Natural killer cell (primary cell): ENCODE measurements around the gene SLC16A13. TPM values are rescaled to one million over a fixed set of nuclear protein-coding genes. Genes with fewer than 3 reads are reported as not detected.

Experiments used
- ATAC-seq, 3 donors: fragments of 150-1000 bp in 2 of 3; fragments of 200-7000 bp in 1 of 3; cut with Tn5 transposase; 1 replicate in 1 of 3; 2 replicates in 2 of 3; pipeline ENCODE4 v1.10.0; 2021; ENCODE audit warnings: mild to moderate bottlenecking in 2 of 3, moderate library complexity in 2 of 3
- DNase-seq, 2 donors: peaks; one replicate each; pipeline versions ENCODE4 v3.0.0 to v3.0.0-alpha.2; 2013 to 2021; ENCODE audit warnings: mixed read lengths in 1 of 2
- H3K27ac ChIP-seq: one replicate; pipeline ENCODE4 v1.5.1; 2013; ENCODE audit warnings: mild to moderate bottlenecking, low read length
- H3K27me3 ChIP-seq: one replicate; pipeline ENCODE4 v1.6.1; 2013; ENCODE audit warnings: low read length; ENCODE audit not compliant: control insufficient read depth, insufficient read depth
- H3K36me3 ChIP-seq: one replicate; pipeline ENCODE4 v1.6.1; 2013; ENCODE audit warnings: low read length; ENCODE audit not compliant: control insufficient read depth, insufficient read depth
- H3K4me1 ChIP-seq: one replicate; pipeline ENCODE4 v1.6.1; 2013; ENCODE audit warnings: low read length; ENCODE audit not compliant: control insufficient read depth, insufficient read depth
- H3K4me3 ChIP-seq: one replicate; pipeline ENCODE4 v1.5.1; 2013; ENCODE audit warnings: low read length
- H3K9me3 ChIP-seq: one replicate; pipeline ENCODE4 v1.6.1; 2013; ENCODE audit warnings: low read length; ENCODE audit not compliant: control insufficient read depth, insufficient read depth
- H3K27ac Mint-ChIP-seq, 2 donors: one replicate each; pipeline ENCODE4 v1.8.0; 2022; ENCODE audit warnings: mild to moderate bottlenecking in 2 of 2, mixed read lengths in 2 of 2, moderate library complexity in 1 of 2
- H3K27me3 Mint-ChIP-seq, 2 donors: one replicate each; pipeline ENCODE4 v1.8.0; 2022; ENCODE audit warnings: low read depth in 2 of 2, mixed read lengths in 2 of 2
- H3K36me3 Mint-ChIP-seq: one replicate; pipeline ENCODE4 v1.8.0; 2022; ENCODE audit warnings: mixed read lengths
- H3K4me1 Mint-ChIP-seq, 2 donors: one replicate each; pipeline ENCODE4 v1.8.0; 2022; ENCODE audit warnings: mixed read lengths in 2 of 2
- H3K4me3 Mint-ChIP-seq: one replicate; pipeline ENCODE4 v1.8.0; 2022; ENCODE audit warnings: mild to moderate bottlenecking, moderate library complexity, mixed read lengths
- H3K9me3 Mint-ChIP-seq, 2 donors: one replicate each; pipeline ENCODE4 v1.8.0; 2022; ENCODE audit warnings: mixed read lengths in 2 of 2
- WGBS: methylation state at CpG from one replicate; pipeline ENCODE4 v1.1.7; 2013; ENCODE audit warnings: missing lambda C conversion rate; ENCODE audit not compliant: insufficient coverage; 5-methylcytosine and 5-hydroxymethylcytosine counted together
- intact Hi-C: fragments of 100-400 bp; cut with micrococcal nuclease; formaldehyde crosslinking; loops from one replicate; pipeline ENCODE4 v1.14.2; 2022
- total RNA-seq, 4 donors: library from RNA; stranded (reverse); fragments of 120-200 nt in 1 of 4; gene quantifications; one replicate each; pipeline versions ENCODE4 v1.2.3 to v1.2.4, GENCODE V29; 2013 to 2022
- TF ChIP-seq, protein P1 (sequence below): fragments of 200-600 bp; IDR thresholded peaks from one replicate; pipeline ENCODE4 v1.8.0; 2022; ENCODE audit warnings: antibody characterized with exemption

Gene SLC16A13
- total RNA-seq, 3 donors from 2014 or later (not counting 1 experiment from before 2014, with no cell fraction given): 4.8 to 7.0 (median 6.0) TPM

DNA sequence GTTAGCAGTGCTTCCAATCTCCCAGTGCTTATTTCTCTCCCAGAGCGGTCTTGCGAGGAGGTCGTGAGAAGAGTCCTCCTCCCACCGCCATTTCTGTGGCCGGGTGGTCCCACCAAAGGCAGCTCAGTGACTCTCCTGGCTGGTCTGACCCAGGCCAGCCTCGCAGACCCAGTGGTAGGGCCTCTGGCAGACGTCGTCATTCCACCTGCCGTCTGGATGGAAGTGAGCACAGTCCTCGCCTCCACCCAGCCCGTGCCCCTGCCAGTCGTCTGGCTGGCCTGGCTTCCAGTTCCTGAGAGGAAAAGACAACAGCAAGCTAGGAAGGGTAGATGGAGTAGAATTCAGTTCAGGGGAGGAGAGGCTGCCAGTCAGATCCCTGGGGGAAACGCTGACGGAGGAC lies 39.1 kb downstream of the SLC16A13 start:
- Mint-ChIP-seq H3K4me3 (no peak overlapping the region), H3K9me3 (no peaks in the 10 kb centered on the region), H3K4me1 (peaks cover 0 to 33% of the 10 kb centered on the region in 2 donors), H3K36me3 (no peaks in the 10 kb centered on the region), H3K27me3 (peaks cover 0 to 4% of the 10 kb centered on the region in 2 donors), H3K27ac (no peak overlapping the region)
- WGBS: 92% methylated on average over 14 of the region's 14 CpGs
- Histone ChIP-seq H3K4me1 (peaks cover 2% of the 10 kb centered on the region), H3K27me3 (no peaks in the 10 kb centered on the region), H3K36me3 (no peaks in the 10 kb centered on the region), H3K27ac (no peak overlapping the region), H3K4me3 (no peak overlapping the region), H3K9me3 (no peaks in the 10 kb centered on the region)
- intact Hi-C loops: no loop called here
- TF ChIP-seq, protein P1, sequence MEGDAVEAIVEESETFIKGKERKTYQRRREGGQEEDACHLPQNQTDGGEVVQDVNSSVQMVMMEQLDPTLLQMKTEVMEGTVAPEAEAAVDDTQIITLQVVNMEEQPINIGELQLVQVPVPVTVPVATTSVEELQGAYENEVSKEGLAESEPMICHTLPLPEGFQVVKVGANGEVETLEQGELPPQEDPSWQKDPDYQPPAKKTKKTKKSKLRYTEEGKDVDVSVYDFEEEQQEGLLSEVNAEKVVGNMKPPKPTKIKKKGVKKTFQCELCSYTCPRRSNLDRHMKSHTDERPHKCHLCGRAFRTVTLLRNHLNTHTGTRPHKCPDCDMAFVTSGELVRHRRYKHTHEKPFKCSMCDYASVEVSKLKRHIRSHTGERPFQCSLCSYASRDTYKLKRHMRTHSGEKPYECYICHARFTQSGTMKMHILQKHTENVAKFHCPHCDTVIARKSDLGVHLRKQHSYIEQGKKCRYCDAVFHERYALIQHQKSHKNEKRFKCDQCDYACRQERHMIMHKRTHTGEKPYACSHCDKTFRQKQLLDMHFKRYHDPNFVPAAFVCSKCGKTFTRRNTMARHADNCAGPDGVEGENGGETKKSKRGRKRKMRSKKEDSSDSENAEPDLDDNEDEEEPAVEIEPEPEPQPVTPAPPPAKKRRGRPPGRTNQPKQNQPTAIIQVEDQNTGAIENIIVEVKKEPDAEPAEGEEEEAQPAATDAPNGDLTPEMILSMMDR: no peak
- ATAC-seq: no peak
- no peak for DNase-seq

DNA sequence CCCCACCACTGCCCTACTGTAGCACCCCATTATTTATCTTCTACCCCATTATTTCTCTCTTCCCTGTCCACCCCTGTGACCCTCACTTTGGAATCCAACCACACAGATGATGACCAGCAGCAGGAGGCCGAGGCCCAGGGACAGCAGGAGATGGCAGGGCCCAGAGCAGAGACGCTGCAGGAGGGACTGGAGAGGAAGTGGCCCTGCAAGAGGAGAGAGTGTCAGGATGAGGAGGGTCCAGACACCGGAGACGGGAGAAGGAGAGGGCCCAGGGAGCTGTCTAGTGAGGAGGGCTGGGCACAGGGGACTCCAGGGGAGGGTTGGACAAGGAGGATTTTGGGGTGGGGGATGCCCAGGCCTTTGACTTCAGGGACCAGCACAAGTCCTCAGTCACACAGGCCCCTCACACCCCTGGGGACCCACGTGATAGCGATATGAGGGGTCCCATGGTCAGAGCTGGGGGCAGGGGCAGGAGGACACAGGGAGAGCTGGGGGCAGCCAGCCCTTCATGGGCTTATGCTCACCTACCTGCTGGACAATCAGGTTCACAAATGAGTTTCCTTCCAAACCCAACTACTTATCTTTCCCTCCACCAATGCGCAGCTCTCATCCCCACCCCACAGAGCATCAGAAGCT lies 42.2 kb downstream of the SLC16A13 start:
- Histone ChIP-seq H3K36me3 (no peaks in the 10 kb centered on the region), H3K27me3 (no peaks in the 10 kb centered on the region), H3K9me3 (no peaks in the 10 kb centered on the region), H3K4me1 (peaks cover 31% of the 10 kb centered on the region), H3K27ac (no peak overlapping the region), H3K4me3 (no peak overlapping the region)
- Mint-ChIP-seq H3K27ac (peak overlapping the region in 1 of 2 donors; percentile 7), H3K9me3 (no peaks in the 10 kb centered on the region), H3K4me1 (peaks cover 27 to 54% of the 10 kb centered on the region in 2 donors), H3K27me3 (no peaks in the 10 kb centered on the region), H3K4me3 (no peak overlapping the region), H3K36me3 (no peaks in the 10 kb centered on the region)
- TF ChIP-seq, protein P1: no peak
- no peak for DNase-seq
- WGBS: 93% methylated on average over 7 of the region's 7 CpGs
- ATAC-seq: no peak
- intact Hi-C loops: no loop called here

- TF ChIP-seq, protein P1: no peak
- no peak overlapping the region for H3K4me3 ChIP-seq
- H3K9me3 ChIP-seq: no peaks in the 10 kb centered on the region
- no peaks in the 10 kb centered on the region for H3K36me3 ChIP-seq
- intact Hi-C loops: no loop called here
- H3K4me1 ChIP-seq: peaks cover 37% of the 10 kb centered on the region
- peaks cover 0 to 3% of the 10 kb centered on the region in 2 donors for H3K27me3 Mint-ChIP-seq
- no peak overlapping the region for H3K27ac ChIP-seq
- no peaks in the 10 kb centered on the region for H3K36me3 Mint-ChIP-seq
- peak overlapping the region in 1 of 2 donors; percentile 7 for H3K27ac Mint-ChIP-seq
- no peaks in the 10 kb centered on the region for H3K9me3 Mint-ChIP-seq
- H3K27me3 ChIP-seq: no peaks in the 10 kb centered on the region
- no peak for ATAC-seq
- 95% methylated on average over 10 of the region's 10 CpGs for WGBS
- no peak for DNase-seq
- no peak overlapping the region for H3K4me3 Mint-ChIP-seq
- H3K4me1 Mint-ChIP-seq: peaks cover 32 to 59% of the 10 kb centered on the region in 2 donors
Observed at GRCh38 chr17:7078711-7079110, 42.9 kb downstream of the SLC16A13 start.
